Measurements from ENCODE around the gene WDR41. TPM values are rescaled to one million over a fixed set of nuclear protein-coding genes. Genes with fewer than 3 reads are reported as not detected.

The WDR41 gene
- polyA plus RNA-seq, 4 donors = 50.5 to 61.1 (median 60.1) TPM

- DNase-seq (ENCODE audit: low read depth in 4 of 4, low spot score in 3 of 4) = no peak
Measured at GRCh38 chr5:77449277-77449676, 42.8 kb downstream of the WDR41 start.

GRCh38 chr5:77448831-77449230 is 43.3 kb downstream of the WDR41 start:
- no peak for DNase-seq (ENCODE audit: low read depth in 4 of 4, low spot score in 3 of 4)

DNA sequence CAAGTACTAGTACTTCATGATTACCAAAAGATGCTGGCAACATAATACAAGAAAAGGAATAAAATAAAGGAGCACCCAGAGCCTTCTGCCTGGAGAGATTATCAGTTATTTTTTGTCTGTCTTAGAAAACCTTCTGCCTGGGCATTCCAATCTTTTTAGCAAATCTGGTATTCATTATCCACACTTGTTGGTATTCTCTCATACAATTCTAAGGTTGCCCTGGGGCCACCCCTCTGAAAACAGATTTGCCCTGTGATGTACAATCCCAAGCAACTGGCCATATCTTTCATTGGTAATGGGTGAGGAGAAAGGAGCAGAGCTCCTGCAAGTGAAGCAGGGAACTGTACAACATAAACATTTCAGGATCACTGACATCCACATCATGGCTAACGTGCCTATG is 47.8 kb downstream of the WDR41 start:
- DNase-seq (ENCODE audit: low read depth in 4 of 4, low spot score in 3 of 4) = no peak

DNA sequence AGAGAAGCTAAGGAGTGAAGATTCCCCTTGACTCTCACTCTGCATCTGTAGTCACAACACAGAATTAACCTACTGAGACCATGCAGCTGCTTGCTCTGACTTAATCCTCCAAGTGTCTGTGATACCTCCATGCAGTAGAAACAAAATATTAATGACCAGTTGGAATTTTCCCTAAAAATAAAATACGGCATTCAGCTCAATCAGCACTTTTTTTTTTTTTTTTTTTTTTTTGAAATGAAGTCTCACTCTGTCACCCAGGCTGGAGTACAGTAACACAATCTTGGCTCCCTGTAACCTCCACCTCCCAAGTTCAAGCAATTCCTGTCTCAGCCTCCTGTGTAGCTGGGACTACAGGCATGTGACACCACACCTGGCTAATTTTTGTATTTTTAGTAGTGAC is 48.4 kb downstream of the WDR41 start:
- no peak for DNase-seq (ENCODE audit: low read depth in 4 of 4, low spot score in 3 of 4)

GRCh38 chr5:77438071-77438470 is 54.0 kb downstream of the WDR41 start:
- no peak for DNase-seq (ENCODE audit: low read depth in 4 of 4, low spot score in 3 of 4)

DNA sequence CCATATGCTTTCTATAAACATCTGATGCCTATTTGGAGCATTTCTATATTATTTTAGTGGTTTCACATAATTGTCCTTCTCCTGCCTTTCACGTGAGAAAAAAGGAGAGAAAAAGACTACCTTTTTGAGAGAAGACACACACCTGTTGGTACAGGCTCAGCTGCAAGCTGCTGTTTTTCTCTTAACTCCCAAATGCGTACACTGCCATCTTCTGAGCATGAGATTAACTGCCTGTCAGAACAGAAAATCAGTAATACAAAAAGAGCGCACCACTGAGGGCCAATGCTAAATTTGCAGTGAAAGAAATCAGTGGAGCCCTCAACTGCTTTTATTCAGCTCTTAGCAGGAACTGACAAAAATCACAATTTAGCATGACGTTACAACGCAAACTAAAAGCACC is 54.9 kb downstream of the WDR41 start:
- DNase-seq (ENCODE audit: low read depth in 4 of 4, low spot score in 3 of 4) = no peak

GRCh38 chr5:77431719-77432118 is 60.4 kb downstream of the WDR41 start:
- DNase-seq (ENCODE audit: low read depth in 4 of 4, low spot score in 3 of 4) = no peak

DNA sequence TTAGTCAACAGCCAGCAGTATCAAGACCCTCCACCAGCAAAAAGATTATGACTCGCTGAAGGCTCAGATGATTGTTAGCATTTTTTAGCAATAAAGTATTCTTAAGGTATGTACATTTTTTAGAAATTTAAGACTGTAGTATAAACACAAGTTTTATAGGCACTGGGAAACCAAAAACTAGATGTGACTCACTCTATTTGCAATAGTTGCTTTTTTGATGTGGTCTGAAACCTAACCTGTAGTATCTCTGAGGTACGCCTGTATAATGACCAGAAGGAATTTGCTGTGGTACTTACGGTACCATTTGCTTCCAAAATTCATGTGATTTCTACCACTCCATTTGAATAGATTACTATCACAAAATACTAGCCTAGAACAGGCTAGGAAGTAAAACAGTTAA is 60.8 kb downstream of the WDR41 start:
- no peak for DNase-seq (ENCODE audit: low read depth in 4 of 4, low spot score in 3 of 4)

- no peak for DNase-seq (ENCODE audit: low read depth in 4 of 4, low spot score in 3 of 4)
Measured at GRCh38 chr5:77430726-77431125, 61.4 kb downstream of the WDR41 start.

DNA sequence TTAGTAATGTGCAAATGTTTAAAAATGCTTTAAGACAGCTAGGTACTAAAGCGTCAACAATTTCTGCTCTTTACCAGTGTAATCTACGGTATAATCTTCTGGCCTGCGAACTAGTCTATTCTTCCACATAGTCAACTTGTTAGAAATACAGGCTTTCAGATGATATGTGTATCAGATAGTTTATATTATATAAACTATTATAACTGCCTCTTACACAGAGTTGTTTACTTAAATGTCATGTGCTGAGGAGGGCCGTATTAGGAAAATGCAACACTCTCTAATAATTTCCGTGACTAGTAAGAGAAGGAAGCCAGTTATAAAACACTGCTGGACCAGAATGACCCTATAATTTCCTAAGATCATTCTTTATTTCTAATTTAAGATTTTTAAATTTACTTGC is 63.6 kb downstream of the WDR41 start:
- no peak for DNase-seq (ENCODE audit: low read depth in 4 of 4, low spot score in 3 of 4)

DNA sequence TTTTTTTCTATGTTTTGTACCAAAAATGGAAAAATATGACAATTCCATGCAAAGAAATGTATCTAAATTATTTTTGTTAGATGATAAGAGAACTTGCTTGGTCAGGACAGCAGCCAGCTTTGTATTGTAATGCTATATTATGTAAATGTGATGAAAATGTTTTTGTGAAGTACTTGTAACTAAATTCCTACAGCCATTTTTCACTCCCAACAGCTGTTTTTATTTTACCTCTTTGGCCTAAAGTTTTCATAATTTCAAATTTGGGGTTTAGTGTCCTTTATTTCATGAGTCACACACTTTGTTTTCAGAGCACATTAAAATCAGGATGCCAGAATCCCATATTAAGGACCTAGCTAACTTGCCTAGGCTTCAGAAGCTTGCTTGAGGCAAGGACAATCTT is 64.1 kb downstream of the WDR41 start:
- no peak for DNase-seq (ENCODE audit: low read depth in 4 of 4, low spot score in 3 of 4)

DNA sequence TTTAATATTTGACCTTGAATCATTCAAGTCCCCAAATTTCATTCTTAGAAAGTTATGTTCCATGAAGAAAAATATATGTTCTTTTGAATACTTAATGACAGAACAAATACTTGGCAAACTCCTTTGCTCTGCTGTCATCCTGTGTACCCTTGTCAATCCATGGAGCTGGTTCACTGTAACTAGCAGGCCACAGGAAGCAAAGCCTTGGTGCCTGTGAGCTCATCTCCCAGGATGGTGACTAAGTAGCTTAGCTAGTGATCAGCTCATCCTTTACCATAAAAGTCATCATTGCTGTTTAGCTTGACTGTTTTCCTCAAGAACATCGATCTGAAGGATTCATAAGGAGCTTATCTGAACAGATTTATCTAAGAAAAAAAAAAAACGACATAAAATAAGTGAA is 65.4 kb downstream of the WDR41 start:
- DNase-seq (ENCODE audit: low read depth in 4 of 4, low spot score in 3 of 4) = no peak

DNA sequence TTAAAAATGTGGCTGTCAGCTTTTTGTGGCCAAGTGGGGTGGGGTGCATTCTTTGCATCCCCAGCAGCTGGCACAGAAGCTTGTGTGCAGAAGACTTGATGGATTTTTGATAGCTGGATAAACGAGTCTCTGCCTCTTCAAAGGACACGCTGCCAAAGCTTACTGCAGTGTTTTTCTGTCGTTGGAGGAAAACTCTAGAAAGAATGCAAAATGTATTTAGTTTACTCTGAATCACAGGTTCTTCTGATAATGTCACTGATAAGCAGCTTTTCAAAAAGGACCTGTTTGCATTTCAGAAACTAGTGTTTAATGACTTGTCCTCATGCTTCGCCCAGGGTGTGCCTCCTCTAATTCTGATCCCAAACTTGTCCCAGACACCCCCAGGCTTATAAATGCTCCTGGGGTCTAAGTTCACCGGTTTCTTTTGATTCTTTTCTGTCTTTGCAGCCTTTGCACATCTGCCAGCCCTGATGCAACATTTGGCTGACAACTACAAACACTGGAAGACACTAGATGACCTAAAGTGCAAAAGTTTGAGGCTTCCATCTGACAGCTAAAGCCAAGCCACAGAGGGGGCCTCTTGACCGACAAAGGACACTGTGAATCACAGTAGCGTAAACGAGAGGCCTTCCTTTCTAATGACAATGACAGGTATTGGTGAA is 66.0 kb downstream of the WDR41 start:
- no peak for DNase-seq (ENCODE audit: low read depth in 4 of 4, low spot score in 3 of 4)

DNA sequence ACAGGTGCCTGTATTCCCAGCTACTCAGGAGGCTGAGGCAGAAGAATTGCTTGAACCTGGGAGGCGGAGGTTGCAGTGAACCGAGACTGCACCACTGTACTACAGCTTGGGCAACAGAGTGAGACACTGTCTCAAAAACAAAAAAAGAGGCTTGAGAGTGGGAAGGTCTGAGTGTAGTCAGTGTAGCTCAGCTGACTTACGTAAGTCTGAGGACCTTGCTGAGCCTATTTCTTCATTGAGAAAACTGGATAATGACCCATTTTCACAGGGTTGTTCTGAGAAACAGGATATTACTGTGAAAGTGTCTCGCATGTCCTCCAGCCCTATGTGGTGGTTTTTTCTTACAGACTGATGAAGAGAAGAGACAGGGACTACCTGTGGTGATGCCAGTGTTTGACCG is 66.7 kb downstream of the WDR41 start:
- DNase-seq (ENCODE audit: low read depth in 4 of 4, low spot score in 3 of 4) = no peak

- DNase-seq (ENCODE audit: low read depth in 4 of 4, low spot score in 3 of 4) = no peak
Measured at GRCh38 chr5:77424921-77425320, 67.2 kb downstream of the WDR41 start.

GRCh38 chr5:77423022-77423750 is 68.9 kb downstream of the WDR41 start:
- DNase-seq (ENCODE audit: low read depth in 4 of 4, low spot score in 3 of 4) = no peak

- no peak for DNase-seq (ENCODE audit: low read depth in 4 of 4, low spot score in 3 of 4)
Measured at GRCh38 chr5:77420940-77421339, 71.2 kb downstream of the WDR41 start.

DNA sequence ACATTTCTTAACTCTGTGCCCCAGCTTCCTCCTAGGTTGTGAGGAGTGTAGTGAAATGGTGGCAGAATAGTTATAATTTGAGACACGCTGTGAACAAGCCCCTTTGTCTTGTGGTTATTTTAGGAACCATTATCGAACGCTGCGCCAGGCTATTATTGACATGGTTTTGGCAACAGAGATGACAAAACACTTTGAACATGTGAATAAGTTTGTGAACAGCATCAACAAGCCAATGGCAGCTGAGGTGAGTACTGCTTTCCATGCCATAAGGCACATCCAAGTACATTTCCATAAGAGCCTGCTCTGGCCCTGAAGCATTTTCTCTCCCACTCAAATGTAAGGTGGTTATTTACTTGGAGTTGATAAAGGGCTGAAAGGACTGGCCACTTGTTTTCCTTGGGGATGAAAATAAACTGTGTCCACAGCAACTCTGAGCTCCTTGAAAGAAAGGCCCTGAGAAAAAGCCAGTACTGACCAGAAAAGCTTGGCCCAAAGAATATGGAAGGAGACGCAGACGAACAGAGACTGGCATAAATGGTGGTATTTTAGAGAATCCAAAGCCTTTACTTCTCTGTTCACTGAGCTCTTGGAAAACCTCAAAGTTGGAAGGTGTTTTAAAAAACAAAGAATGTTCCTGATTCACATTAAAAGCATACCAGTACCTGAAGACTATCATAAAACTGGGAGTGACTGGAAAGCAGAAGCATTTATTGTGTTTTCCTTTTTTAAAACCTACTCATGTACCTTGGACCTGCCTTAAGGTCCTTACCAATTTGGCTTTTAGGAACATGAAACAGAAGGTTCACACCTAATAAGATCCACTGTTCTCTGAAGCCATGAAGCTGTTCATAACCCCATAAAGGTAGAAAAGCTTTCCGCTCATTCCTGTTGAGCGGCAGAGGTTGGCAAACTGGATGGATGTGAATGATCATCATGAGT is 72.2 kb downstream of the WDR41 start:
- no peak for DNase-seq (ENCODE audit: low read depth in 4 of 4, low spot score in 3 of 4)

DNA sequence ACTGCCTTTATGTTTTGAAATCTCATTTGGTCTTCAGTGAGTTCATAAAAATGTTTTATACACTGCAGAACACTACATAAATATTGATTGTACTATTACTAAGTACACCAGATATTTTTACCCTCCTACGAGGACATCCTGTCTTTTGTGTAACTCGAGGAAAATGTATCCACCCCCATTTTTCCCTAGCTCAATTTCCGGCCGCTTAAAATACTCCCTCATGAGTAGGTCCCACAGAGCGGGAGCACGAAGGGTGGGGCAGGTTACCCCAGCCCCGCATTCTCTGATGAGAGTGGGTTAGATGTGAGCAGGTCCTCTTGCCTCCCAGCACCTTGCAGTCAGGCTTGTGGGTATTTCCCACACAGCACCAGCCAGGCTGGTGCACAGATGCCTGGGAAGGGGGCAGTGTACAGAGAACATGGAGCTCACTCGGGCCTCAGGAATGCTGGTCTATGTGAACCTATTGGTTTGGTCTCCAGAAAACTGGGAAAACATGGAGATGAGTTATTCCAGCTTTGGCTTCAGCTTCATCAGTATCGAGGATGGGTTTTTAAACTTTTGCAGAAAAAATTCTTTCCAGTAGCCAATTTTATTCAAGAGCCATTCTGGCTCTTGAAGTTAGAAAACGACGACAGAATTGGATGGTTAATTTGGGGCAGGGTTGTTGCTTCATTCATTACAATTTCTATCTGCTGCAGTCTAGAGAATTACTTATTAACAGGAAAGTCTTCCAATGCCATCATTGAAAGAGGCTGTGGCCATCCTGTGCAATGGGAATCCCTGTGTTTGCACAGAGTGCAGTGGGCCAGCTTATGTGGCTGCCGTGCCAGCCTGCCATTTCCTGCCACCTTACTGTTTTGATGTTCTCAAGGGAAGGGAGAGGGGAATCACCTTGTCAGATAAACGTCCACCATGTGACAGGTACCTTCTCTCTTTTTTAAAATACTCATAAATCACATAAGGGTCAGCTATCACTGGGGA is 73.2 kb downstream of the WDR41 start:
- DNase-seq (ENCODE audit: low read depth in 4 of 4, low spot score in 3 of 4) = no peak

GRCh38 chr5:77418162-77418561 is 74.0 kb downstream of the WDR41 start:
- no peak for DNase-seq (ENCODE audit: low read depth in 4 of 4, low spot score in 3 of 4)

Measured in right renal pelvis (tissue), 4 donors.